ENCODE measurements around the gene GPR162.

GRCh38 chr12:6853626-6854025 is 32.0 kb downstream of the GPR162 start:
- TF ChIP-seq USF2 (IDR thresholded peaks at IDR 0.05) (no peak), EP300 (IDR thresholded peaks at IDR 0.05) (no peak), CHD2 (IDR thresholded peaks at IDR 0.05; ENCODE audit: low read length, partially characterized antibody) (no peak), POLR2AphosphoS2 (conservative IDR thresholded peaks at IDR 0.05; ENCODE audit: low read length) (no peak), RNF2 (IDR thresholded peaks at IDR 0.05; ENCODE audit: borderline replicate concordance, low read depth) (no peak)
